ENCODE results near the gene ARL1. TPM values are rescaled to one million over a fixed set of nuclear protein-coding genes. Genes with fewer than 3 reads are reported as not detected.
"Not testable (repeated sequence)": the region's sequence is repeated elsewhere in the genome, so short reads cannot be mapped to it uniquely, and the experiment has no call there.

ARL1 gene
- total RNA-seq, result 10 to 100 TPM; 63.2 to 64.1 TPM

DNA sequence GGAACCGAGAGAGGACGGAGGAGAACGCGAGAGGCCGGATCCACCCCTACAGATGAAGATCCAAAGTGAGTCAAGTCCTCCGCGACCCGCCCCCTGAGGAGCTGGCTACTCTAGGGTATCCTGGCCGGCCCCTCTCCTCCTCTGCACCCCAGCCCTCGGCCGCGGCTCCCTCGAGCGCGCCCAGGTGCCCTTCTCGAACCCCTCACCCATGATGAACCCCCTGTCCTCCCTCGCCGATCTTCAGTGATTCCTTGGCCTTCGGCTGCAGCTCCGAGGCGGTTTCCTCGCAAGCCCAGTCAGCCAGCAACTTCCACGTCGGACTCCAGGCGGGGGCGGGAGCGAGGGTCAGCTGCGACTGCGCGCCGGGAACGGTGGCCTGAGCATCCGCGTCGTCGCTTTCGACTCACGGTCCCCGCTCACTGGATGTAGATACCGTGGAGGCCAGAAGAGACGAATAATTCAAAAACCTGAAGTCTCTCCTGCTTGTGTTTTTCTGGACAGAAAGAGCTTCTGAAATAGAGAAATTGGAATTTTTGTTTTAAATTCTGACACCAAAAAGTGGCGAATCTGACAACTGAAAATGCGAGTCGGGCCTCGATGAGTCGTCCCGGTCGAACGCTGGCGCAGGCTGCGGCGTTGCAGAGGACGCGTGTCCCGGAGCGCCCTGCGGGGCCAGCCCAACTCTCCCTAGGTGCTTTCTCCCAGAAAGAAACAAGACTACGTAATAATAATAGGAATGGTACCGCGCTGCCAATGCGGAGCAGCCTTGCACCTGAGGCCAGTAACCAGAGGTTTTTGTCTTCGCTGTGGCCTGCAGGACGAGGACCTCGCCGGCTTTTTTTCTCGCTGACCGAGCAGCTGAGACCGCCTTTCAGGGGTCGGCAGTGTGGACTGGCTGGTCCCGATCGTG, at the start of gene ARL1:
Gene ARL1 (minus strand): TSS at position 337 of the 910 bp plus-strand sequence. CDS start 127 bp downstream, at position 210.
- Mint-ChIP-seq H3K4me3 (peak within 1 kb of the TSS; percentile 99), H3K9me3 (no peaks in the 10 kb centered on the region), H3K36me3 (peaks cover 3% of the 10 kb centered on the region), H3K27ac (peak within 1 kb of the TSS; percentile 94), H3K27me3 (no peaks in the 10 kb centered on the region), H3K4me1 (ENCODE audit: low read depth) (peaks cover 22% of the 10 kb centered on the region)
- ChIA-PET CTCF (interaction anchor here (1.2 to 2.0 kb wide), 5 partner anchors 84 to 432 kb away, joined by 3 to 7 read pairs (median 4); partner anchors contain the start of gene GNPTAB), POLR2A (interaction anchor here (1.3 to 1.7 kb wide), 2 partner anchors 12 to 423 kb away, joined by 5 to 7 read pairs; partner anchors contain the start of gene GNPTAB)
- intact Hi-C loops (cut with micrococcal nuclease), result loop anchor here (2.0 to 5.0 kb wide), 3 partner anchors 291 to 655 kb away; partner anchors contain the start of genes GNPTAB and WASHC3
- peak; percentile 86 for DNase-seq

DNA sequence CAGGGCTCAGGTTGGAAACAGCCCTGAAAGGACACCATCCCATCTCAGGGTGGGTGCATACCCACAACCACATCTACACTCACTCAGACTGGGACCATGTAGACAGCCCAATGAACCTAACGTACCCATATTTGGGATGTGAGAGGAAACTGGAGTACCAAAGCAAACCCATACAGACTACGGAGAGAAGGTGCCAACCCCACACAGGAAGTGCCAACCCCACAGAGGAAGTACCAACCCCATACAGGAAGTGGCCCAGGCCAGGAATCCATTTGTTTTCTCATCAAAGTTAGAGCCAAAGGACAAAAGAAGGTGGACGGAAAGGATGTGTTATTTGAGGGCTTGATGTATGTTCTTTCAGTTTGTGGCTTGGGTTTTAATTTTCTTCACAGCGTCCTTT, 48.1 kb upstream of the ARL1 start:
- CTCF ChIA-PET, result no interaction called here
- H3K9me3 Mint-ChIP-seq, result peaks cover 6% of the 10 kb centered on the region
- no peak overlapping the region for H3K4me3 Mint-ChIP-seq
- POLR2A ChIA-PET, result no interaction called here
- no peak overlapping the region for H3K27ac Mint-ChIP-seq
- DNase-seq, result peak; percentile 31
- no peaks in the 10 kb centered on the region for H3K27me3 Mint-ChIP-seq
- peaks cover 7% of the 10 kb centered on the region for H3K36me3 Mint-ChIP-seq
- H3K4me1 Mint-ChIP-seq (ENCODE audit: low read depth), result peaks cover 8% of the 10 kb centered on the region
- intact Hi-C loops (cut with micrococcal nuclease), result no loop called here

DNA sequence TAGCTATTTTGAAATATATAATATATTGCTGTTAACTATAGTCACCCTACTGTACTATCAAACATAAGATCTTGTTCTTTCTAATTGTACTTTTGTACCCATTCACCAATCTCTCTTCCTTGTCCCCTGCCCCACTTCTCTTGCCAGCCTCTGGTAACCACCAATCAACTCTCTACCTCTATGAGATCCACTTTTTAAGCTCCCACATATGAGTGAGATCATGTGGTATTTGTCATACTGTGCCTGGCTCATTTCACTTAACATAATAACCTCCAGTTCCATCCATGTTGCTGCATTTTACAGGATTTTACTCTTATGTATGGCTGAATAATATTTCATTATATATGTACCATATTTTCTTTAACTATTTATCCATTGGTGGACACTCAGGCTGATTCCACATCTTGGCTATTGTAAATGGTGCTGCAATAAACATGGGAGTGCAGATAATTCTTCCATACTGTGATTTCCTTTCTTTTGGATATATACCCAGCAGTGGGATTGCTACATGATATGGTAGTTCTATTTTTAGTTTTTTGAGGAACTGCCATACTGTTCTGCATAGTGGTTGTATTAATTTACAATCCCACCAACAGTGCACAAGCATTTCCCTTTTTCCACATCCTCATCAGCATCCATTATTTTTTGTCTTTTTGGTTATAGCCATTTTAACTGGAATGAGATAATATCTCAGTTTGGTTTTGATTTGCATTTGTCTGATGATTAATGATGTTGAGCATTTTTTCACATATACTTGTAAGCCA, 34.1 kb upstream of the ARL1 start:
- ChIA-PET CTCF (no interaction called here), POLR2A (no interaction called here)
- H3K9me3 Mint-ChIP-seq, result no peaks in the 10 kb centered on the region
- H3K36me3 Mint-ChIP-seq, result no peaks in the 10 kb centered on the region
- H3K27ac Mint-ChIP-seq, result no peak overlapping the region
- H3K4me3 Mint-ChIP-seq, result no peak overlapping the region
- no peaks in the 10 kb centered on the region for H3K4me1 Mint-ChIP-seq (ENCODE audit: low read depth)
- no peaks in the 10 kb centered on the region for H3K27me3 Mint-ChIP-seq
- intact Hi-C loops (cut with micrococcal nuclease), result no loop called here
- no peak for DNase-seq

DNA sequence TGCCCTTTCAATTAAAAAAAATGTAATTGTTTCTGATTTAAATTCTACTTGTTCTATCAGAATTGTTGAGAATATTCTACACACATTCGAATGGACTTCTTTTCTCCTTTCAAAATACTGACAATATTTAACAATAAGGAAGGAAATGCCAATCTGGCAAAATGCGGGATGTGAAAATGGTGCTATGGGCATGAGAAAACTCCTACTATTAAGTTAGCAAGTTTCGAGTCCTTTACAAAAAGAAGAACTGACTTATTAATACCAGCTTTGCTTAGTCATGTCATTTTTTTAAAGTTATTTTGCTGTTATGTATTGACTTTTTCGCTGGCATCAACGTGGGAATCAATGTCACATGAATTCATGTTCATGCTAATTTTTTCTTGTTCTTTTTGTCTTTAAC, 31.7 kb upstream of the ARL1 start:
- Mint-ChIP-seq H3K27me3 (peaks cover 4% of the 10 kb centered on the region), H3K4me3 (no peak overlapping the region), H3K4me1 (ENCODE audit: low read depth) (no peaks in the 10 kb centered on the region), H3K36me3 (no peaks in the 10 kb centered on the region), H3K27ac (no peak overlapping the region), H3K9me3 (no peaks in the 10 kb centered on the region)
- CTCF ChIA-PET, result no interaction called here
- intact Hi-C loops (cut with micrococcal nuclease), result no loop called here
- no peak for DNase-seq
- POLR2A ChIA-PET, result no interaction called here

DNA sequence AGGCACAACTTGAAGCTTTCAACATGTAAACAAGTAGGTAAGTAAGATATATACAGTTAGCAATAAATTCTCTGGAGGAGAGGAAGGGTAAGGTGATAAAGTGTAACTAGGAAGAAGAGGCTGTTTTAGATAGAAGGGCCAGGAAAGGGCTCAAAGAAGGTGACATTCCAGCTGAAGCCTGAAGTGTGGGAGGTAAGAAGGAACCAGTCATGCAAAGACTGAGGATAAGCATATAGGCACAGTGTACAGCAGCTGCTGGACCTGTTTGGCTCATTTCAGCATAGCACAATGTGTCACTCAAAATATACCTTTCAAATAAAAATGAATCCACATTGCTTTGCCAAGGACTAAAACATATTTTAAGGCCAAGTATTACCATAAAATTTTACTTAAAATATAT, 28.6 kb upstream of the ARL1 start:
- Mint-ChIP-seq H3K9me3 (no peaks in the 10 kb centered on the region), H3K27ac (no peak overlapping the region), H3K4me1 (ENCODE audit: low read depth) (no peaks in the 10 kb centered on the region), H3K27me3 (peaks cover 4% of the 10 kb centered on the region), H3K36me3 (no peaks in the 10 kb centered on the region), H3K4me3 (no peak overlapping the region)
- POLR2A ChIA-PET, result no interaction called here
- CTCF ChIA-PET, result no interaction called here
- intact Hi-C loops (cut with micrococcal nuclease), result no loop called here
- DNase-seq, result no peak

DNA sequence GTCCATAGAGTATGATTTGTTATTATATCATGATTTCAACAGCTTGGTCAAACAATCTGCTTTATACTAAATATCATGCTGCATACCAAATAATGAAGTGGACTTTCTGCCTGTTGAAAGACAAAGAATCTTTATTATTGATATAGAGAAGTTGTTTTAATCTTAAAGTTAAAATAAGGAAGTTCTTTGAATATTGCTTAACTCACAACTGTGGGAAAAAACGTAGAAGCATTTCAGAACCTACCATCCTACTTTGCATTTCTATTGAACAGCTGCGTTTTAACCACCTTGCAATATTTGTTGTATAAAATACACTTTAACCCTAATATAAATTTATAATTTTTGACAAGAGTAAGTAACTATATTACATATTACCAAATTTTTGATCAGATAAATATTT, 22.9 kb upstream of the ARL1 start:
- Mint-ChIP-seq H3K27me3 (peaks cover 2% of the 10 kb centered on the region), H3K36me3 (no peaks in the 10 kb centered on the region), H3K4me1 (ENCODE audit: low read depth) (no peaks in the 10 kb centered on the region), H3K9me3 (no peaks in the 10 kb centered on the region), H3K4me3 (no peak overlapping the region), H3K27ac (no peak overlapping the region)
- intact Hi-C loops (cut with micrococcal nuclease), result no loop called here
- ChIA-PET CTCF (no interaction called here), POLR2A (interaction anchor here (0.5 kb wide), 1 partner anchor 601 kb away, joined by 3 read pairs; no protein-coding TSS in a partner anchor)
- DNase-seq, result no peak

DNA sequence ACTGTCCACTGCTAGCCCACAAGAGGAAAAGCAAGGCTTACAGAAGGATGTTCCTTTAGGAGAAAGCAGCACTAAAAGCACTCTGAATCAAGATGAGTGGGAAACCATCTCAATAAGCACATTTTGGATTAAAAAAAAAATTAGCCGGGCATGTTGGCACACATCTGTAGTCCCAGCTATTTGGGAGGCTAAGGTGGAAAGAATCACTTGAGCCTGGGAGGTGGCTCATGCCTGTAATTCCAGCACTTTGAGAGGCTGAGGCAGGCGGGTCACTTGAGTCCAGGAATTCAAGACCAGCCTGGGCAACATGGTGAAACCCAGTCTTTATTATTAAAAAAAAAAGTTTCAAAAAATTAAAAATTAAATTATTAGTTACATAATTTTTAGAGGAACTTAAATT, 17.0 kb upstream of the ARL1 start:
- H3K27ac Mint-ChIP-seq, result no peak overlapping the region
- ChIA-PET CTCF (no interaction called here), POLR2A (no interaction called here)
- DNase-seq, result no peak
- no peaks in the 10 kb centered on the region for H3K4me1 Mint-ChIP-seq (ENCODE audit: low read depth)
- intact Hi-C loops (cut with micrococcal nuclease), result no loop called here
- H3K36me3 Mint-ChIP-seq, result no peaks in the 10 kb centered on the region
- no peak overlapping the region for H3K4me3 Mint-ChIP-seq
- H3K9me3 Mint-ChIP-seq, result no peaks in the 10 kb centered on the region
- H3K27me3 Mint-ChIP-seq, result peaks cover 4% of the 10 kb centered on the region

DNA sequence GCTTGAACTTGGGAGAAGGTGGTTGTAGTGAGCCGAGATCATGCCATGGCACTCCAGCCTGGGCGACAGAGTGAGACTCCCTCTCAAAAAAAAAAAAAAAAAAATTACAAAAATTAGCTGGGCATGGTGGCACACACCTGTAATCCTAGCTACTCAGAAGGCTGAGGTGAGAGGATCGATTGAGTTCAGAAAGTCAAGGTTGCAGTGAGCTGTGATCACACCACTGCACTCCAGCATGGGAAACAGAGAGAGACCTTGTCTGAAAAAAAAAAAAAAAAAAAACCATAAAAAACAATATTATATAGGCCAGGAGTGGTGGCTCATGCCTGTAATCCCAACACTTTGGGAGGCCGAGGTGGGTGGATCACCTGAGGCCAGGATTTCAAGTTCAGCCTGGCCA, 14.5 kb upstream of the ARL1 start:
- H3K4me3 Mint-ChIP-seq; H3K9me3 Mint-ChIP-seq; H3K36me3 Mint-ChIP-seq; H3K27ac Mint-ChIP-seq; DNase-seq; CTCF ChIA-PET; POLR2A ChIA-PET; intact Hi-C loops (cut with micrococcal nuclease); H3K27me3 Mint-ChIP-seq; H3K4me1 Mint-ChIP-seq (ENCODE audit: low read depth): not testable (repeated sequence)

DNA sequence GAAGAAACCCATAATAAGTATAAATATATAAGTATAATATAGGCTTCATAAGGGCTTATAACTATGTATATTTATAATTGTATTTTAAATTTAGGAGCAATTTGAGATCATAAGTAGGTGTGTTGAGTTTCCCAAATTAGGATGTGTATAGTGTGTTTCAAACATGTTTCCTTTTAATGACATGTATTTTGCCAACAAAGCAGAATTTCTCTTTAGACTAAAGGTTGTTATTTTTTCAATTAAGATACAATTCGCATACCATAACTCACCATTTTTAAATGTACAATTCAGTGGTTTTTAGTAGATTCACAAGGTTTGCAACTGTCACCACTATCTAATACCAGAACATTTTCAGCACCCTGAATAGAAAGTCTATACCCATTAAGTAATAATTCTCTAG, 7.7 kb upstream of the ARL1 start:
- Mint-ChIP-seq H3K27me3 (no peaks in the 10 kb centered on the region), H3K9me3 (no peaks in the 10 kb centered on the region), H3K36me3 (no peaks in the 10 kb centered on the region), H3K4me1 (ENCODE audit: low read depth) (no peaks in the 10 kb centered on the region), H3K27ac (no peak overlapping the region), H3K4me3 (no peak overlapping the region)
- DNase-seq, result no peak
- CTCF ChIA-PET, result interaction anchor here (0.6 to 1.1 kb wide), 15 partner anchors 9 to 424 kb away, joined by 3 to 18 read pairs (median 3); no protein-coding TSS in a partner anchor
- POLR2A ChIA-PET, result no interaction called here
- intact Hi-C loops (cut with micrococcal nuclease), result loop anchor here (10.0 kb wide), 1 partner anchor 150 kb away; no protein-coding TSS in a partner anchor

DNA sequence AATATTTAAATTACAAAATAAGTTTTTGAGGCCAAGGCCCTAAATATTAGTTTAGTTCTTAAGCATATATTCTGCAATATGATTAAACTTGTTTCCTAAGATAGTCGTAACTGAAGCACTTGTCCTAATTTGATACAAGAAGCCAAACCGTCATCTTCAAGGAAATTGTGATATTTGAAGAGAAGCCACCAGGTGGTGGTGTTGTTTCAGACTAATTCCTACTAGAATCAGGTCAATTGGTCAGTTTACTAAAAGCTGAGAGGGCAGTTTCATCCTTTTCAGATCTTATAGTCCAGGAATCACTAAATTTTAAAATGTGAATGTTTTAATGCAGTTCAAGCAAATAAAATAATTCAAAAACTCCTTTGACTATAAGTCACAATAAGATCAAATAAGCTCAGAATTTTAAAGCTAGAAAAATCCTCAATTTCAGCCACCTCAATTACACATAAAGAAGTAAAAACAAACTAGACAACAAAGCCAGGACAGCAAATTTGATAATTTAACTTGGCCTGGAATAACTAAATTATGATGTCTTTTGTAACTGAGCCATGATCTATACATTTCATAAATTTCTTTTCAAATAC, 7.1 kb upstream of the ARL1 start:
- H3K9me3 Mint-ChIP-seq, result no peaks in the 10 kb centered on the region

DNA sequence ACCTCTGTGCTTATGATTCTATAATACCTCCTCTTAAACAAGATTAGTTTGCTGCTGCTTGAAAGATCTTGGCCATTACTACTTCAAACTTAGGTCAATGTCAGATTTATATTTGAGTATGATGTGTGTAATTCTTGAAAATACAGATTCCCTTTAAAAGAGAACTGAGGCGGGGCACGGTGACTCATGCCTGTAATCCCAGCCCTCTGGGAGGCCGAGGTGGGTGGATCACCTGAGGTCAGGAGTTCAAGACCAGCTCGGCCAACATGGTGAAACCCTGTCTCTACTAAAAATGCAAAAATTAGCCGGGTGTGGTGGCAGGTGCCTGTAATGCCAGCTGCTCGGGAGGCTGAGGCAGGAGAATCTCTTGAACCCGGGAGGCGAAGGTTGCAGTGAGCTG, 2.6 kb upstream of the ARL1 start:
- H3K4me3 Mint-ChIP-seq, CTCF ChIA-PET, H3K9me3 Mint-ChIP-seq, DNase-seq, H3K36me3 Mint-ChIP-seq, H3K27ac Mint-ChIP-seq, H3K27me3 Mint-ChIP-seq, POLR2A ChIA-PET: not testable (repeated sequence)
- intact Hi-C loops (cut with micrococcal nuclease), result loop anchor here (10.0 kb wide), 1 partner anchor 155 kb away; no protein-coding TSS in a partner anchor
- peaks cover 17% of the 10 kb centered on the region for H3K4me1 Mint-ChIP-seq (ENCODE audit: low read depth)

More for the DNA sequence above, 7.1 kb upstream of the ARL1 start:
- POLR2A ChIA-PET, result no interaction called here
- Mint-ChIP-seq H3K4me1 (ENCODE audit: low read depth) (no peaks in the 10 kb centered on the region), H3K27ac (no peak overlapping the region), H3K27me3 (no peaks in the 10 kb centered on the region), H3K36me3 (no peaks in the 10 kb centered on the region), H3K4me3 (no peak overlapping the region)
- DNase-seq, result no peak
- CTCF ChIA-PET, result interaction anchor here (0.6 to 1.1 kb wide), 15 partner anchors 8 to 425 kb away, joined by 3 to 18 read pairs (median 3); no protein-coding TSS in a partner anchor
- intact Hi-C loops (cut with micrococcal nuclease), result loop anchor here (1.0 to 10.0 kb wide), 4 partner anchors 150 to 425 kb away; no protein-coding TSS in a partner anchor

DNA sequence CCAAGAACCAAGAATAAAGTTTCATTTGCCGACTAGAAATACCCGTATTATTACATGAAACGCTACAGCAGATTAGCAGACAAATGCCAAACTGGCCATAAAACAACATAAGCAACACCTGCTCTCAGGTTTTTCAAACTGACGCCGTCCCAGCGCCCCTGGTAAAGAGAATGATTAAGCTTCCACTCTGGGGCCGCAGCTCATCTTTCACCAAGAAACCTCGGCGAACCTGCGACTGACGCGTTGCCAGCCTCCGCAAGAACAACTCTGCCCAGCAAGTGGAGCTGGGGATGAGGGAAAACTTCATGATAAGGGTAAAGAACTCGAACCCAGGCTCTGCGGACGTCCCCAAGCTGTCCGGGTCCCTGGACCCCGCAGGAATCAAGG, 530 bp downstream of the ARL1 start:
- Mint-ChIP-seq H3K9me3 (no peaks in the 10 kb centered on the region), H3K27ac (peak overlapping the region; percentile 94), H3K4me3 (peak overlapping the region; percentile 99), H3K36me3 (peaks cover 3% of the 10 kb centered on the region), H3K27me3 (no peaks in the 10 kb centered on the region), H3K4me1 (ENCODE audit: low read depth) (peaks cover 22% of the 10 kb centered on the region)
- intact Hi-C loops (cut with micrococcal nuclease), result loop anchor here (2.0 to 5.0 kb wide), 2 partner anchors 424 to 655 kb away; partner anchors contain the start of genes GNPTAB and WASHC3
- CTCF ChIA-PET, result interaction anchor here (1.2 to 2.0 kb wide), 6 partner anchors 8 to 433 kb away, joined by 3 to 9 read pairs (median 4); partner anchors contain the start of gene GNPTAB
- peak; percentile 50 for DNase-seq
- POLR2A ChIA-PET, result interaction anchor here (1.3 to 1.7 kb wide), 2 partner anchors 12 to 423 kb away, joined by 5 to 7 read pairs; partner anchors contain the start of gene GNPTAB

All from activated CD4-positive, alpha-beta memory T cell treated with anti-CD3 and anti-CD28 coated beads for 36 hours (primary cell).